ENCODE results near the gene GPC5.
A peak's percentile ranks its signal among the peaks of the same experiment; 100 is the strongest.
"Not testable (repeated sequence)": the region's sequence is repeated elsewhere in the genome, so short reads cannot be mapped to it uniquely, and the experiment has no call there.

GPC5 gene

GRCh38 chr13:91648012-91648411 is 249.6 kb downstream of the GPC5 start:
- DNase-seq, result no peak

GRCh38 chr13:91649456-91649855 is 251.0 kb downstream of the GPC5 start:
- no peak for DNase-seq

GRCh38 chr13:91652404-91653301 is 254.2 kb downstream of the GPC5 start:
- no peak for DNase-seq

GRCh38 chr13:91655731-91656130 is 257.3 kb downstream of the GPC5 start:
- no peak for DNase-seq

GRCh38 chr13:91657283-91657682 is 258.9 kb downstream of the GPC5 start:
- DNase-seq, result no peak

- DNase-seq, result no peak
Measured at GRCh38 chr13:91659256-91660075, 261.0 kb downstream of the GPC5 start.

- no peak for DNase-seq
Measured at GRCh38 chr13:91660076-91660415, 261.6 kb downstream of the GPC5 start.

- no peak for DNase-seq
Measured at GRCh38 chr13:91661692-91662490, 263.5 kb downstream of the GPC5 start.

GRCh38 chr13:91664039-91664438 is 265.6 kb downstream of the GPC5 start:
- peak in 11 of 56 donors; percentile 2 to 61 (median 12) for DNase-seq

- DNase-seq, result no peak
Measured at GRCh38 chr13:91667486-91667885, 269.1 kb downstream of the GPC5 start.

- DNase-seq, result no peak
Measured at GRCh38 chr13:91668866-91669495, 270.6 kb downstream of the GPC5 start.

GRCh38 chr13:91674347-91674746 is 275.9 kb downstream of the GPC5 start:
- DNase-seq, result not testable (repeated sequence)

GRCh38 chr13:91684746-91685145 is 286.3 kb downstream of the GPC5 start:
- DNase-seq, result no peak

- DNase-seq, result no peak
Measured at GRCh38 chr13:91690944-91691343, 292.5 kb downstream of the GPC5 start.

- DNase-seq, result no peak
Measured at GRCh38 chr13:91693466-91693865, 295.0 kb downstream of the GPC5 start.

GRCh38 chr13:91698308-91698707 is 299.9 kb downstream of the GPC5 start:
- DNase-seq, result no peak

- peak in 1 of 56 donors; percentile 18 for DNase-seq
Measured at GRCh38 chr13:91698767-91699166, 300.3 kb downstream of the GPC5 start.

GRCh38 chr13:91699863-91700262 is 301.4 kb downstream of the GPC5 start:
- DNase-seq, result no peak

GRCh38 chr13:91701975-91702374 is 303.6 kb downstream of the GPC5 start:
- DNase-seq, result no peak

- no peak for DNase-seq
Measured at GRCh38 chr13:91702411-91702810, 304.0 kb downstream of the GPC5 start.

- DNase-seq, result no peak
Measured at GRCh38 chr13:91704398-91704797, 306.0 kb downstream of the GPC5 start.

Data from nucleus accumbens (tissue), 56 donors.